ENCODE data around the gene FRMD4A. TPM values are rescaled to one million over a fixed set of nuclear protein-coding genes. Genes with fewer than 3 reads are reported as not detected.

The FRMD4A gene
- total RNA-seq (2014; rRNA removed; shearing (Covaris generic)), result 20.2 and 300 TPM in 2 replicates

DNA sequence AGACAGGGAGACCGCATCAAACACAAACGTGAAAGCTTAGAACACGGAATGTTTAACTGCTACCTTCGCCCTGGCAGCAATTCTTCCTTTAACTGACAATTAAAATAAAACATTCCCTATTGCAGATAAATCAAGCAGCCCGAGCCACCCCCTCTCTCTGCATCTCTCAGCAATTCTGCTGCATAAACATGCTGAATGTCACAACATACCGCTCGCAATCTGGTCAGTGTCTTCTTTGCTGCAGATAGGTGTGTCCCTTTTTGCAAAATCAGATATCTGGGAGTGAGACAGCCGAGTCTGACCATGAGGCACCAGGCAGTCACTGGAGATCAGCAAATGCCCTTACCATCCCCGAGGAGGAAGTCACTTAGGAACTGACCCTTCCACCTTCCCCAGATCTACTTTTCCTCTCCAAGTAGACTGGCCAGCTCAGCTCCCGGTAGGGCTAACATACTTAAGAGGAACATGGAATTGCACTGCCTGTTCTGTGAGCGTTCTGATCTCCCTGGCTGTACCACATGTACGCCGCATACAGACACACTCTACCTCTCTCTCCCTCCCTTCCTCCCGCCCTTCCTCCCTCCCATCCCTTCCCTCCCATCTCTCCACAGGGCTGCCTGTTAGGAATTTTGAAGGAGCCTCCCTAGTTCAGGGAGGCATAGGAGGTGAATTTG is at the start of gene FRMD4A:
Gene FRMD4A, minus strand, starts transcription at position 537 of the 674 bp plus-strand sequence.
- no peak for DNase-seq (ENCODE audit: low read depth)

DNA sequence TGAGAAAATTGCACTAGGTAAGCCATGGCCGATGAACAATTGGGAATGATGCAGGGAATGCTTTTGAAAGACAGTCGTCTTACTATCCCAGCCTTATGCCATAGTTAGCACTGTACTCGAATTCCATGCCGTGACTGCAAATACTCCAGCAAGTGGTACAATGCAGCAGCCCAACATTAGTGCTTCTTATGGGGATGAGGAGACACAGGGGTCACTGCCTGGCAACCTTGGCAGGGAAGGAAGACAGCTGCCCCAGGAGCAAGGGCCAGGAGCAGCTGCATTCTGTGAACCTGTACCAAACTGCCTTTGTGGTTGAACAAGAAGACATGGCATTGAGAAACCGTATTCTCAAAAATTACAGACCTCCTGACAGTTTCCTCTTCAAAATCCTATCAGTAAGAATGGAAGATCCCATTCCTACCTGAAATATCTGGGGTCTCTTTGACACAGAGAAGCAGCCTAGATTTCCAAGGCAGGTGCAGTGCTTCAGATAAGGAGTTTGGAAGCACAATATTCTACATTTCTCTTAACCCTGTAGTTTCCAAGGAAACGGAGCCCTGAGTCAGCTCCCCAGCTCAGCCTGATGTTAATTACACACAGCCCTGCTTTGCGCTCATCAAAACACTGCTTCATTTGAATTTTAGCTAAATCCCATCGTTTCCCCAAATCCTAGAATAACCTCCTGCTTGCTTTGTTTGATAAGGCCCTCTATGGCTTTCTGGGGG is 49.0 kb upstream of the FRMD4A start:
- DNase-seq (ENCODE audit: low read depth), result no peak

DNA sequence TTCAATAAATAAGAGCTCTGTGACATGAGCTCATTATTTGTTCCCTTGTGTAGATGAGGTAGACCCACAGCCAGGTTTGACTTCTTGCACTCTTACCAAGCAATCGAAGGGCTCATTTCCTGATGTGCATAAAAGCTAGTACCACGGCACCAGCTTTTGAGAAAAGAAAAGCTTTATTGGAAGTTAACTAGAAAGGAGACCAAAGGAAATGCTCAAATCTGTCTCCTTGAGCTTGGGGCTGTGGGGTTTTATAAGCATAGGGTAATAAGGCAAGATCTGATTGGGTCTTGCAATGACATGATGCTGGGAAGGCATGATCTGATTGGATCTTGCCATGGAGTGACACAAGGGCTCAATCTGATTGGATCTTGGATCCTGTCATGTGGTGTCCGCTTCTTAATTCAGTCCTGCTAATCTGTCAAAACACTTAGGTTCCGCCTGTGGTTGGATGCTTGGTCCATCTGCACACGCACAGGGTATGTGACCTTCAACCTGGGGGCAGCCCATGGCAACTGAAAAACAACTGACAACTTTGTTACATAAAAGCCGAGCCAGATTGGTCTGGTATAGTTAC is 47.8 kb upstream of the FRMD4A start:
- DNase-seq (ENCODE audit: low read depth), result no peak

DNA sequence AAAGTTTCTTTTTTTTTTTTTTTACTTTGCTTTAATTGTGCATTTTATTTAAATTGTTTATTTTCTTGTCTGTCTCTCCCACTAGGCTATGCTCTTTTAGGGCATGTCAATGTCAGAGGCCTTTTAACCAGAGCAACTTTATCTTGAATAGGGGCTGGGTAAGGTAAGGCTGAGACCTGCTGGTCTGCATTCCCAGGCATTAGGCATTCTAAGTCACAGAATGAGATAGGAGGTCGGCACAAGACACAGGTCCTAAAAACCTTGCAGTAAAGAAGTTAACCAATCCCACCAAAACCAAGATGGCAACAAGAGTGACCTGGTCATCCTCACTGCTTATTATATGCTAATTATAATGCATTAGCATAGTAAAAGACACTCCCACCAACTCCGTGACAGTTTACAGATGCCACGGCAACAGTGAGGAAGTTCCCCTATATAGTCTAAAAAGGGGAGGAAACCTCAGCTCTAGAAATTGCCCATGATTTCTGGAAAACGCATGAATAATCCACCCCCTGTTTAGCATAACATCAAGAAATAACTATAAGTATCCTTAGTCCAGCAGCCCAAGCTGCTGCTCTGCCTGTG is 47.0 kb upstream of the FRMD4A start:
- DNase-seq (ENCODE audit: low read depth), result no peak

DNA sequence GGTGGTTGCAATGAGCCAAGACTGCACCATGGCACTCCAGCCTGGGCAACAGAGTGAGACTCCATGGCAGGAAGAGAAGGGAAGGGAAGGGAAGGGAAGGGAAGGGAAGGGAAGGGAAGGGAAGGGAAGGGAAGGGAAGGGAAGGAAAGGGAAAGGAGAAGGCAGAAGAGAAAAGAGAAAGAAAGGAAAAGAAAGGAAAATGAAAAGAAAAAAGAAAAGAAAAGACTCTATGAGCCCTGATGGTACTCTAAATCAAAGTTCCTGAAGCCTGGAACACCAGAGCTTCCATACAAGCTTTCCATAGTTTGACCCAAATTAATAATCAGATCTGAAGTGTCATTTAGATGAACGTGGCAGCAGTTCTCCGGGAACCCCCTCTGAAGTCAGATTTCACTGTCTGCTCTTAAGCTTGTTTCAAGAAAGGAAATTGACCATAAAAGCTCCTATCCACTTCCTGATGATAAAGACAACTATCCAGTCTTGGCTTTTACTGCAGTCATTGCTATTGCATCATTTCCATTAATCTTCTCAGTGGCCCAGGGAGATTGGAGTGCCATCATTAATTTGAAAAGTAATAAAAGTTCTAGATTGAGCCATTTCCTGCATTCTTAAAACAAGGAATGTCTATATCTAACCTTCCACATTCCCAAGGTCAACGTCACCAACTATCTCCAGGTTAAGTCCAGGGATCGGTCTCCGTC is 44.2 kb upstream of the FRMD4A start:
- no peak for DNase-seq (ENCODE audit: low read depth)

DNA sequence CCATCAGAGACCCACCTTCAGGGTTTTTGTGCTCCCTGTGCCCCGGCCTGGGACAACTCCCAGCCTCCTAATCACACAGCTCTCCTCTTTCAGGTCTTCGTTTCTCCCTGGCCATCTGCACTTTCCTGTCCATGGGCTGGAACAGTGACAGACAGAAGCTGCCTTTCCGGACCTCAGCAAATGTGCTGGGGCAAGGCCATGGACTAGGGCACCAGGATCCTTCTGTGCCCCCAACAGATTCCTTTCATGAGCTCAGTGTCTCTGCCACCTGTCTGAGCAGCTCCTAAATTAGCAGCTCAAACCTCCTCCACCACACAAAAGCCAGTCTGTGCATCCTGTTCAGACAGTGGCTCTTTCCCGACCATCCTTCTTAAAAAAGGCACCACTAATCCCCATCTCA is 41.9 kb upstream of the FRMD4A start:
- no peak for DNase-seq (ENCODE audit: low read depth)

DNA sequence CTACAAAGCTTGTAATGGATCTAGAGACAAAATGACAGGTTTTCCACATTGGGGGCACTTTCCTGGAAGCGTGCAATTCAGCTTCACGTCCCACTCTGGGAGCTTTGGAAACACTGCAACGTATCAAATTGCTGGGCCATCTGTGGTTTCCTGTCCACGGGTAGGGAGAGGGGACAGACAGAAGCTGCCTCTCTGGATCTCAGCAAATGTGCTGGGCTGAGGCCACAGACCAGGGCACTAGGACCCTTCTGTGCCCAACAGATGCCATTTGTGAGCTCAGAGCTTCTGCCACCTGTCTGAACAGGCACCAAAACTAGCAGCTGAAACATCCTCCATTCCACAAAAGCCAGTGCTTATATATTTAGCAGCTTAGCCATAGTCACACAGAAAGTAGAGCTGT is 40.9 kb upstream of the FRMD4A start:
- no peak for DNase-seq (ENCODE audit: low read depth)

DNA sequence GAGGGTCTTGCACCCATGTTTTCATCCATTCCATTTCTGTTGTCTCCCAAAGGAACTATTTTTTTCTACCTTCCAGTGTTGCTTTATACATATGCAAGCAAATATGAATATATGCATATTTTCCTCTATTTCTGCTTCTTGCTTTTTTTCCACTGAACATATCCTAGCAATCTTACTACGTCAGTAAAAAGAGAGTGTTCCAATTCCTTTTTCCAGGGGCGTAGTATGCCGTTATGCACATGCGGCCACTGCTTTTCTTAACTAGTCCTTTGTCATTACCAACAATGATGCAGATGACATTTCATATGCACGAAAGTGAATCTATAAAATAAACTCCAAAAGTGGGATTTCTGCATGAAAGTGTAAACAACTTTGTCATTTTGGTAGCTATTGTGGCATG is 40.2 kb upstream of the FRMD4A start:
- no peak for DNase-seq (ENCODE audit: low read depth)

DNA sequence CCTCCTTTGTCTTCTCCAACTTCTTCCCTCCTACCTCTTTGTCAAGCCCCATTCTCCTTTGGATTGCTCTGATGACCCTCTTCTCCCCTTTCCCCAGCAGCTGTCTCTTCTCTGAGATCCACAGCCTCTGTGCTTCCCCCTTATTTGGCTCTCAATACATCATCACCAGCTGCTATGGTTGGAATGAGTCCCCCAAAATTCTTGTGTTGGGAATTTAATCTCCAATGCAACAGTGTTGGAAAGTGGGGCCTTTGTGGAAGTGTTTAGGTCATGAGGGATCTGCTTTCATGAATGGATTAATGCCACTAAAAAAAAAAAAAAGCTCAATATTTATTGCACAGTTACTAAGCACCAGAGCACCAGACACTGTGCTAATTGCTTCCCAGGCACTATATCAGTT is 39.2 kb upstream of the FRMD4A start:
- DNase-seq (ENCODE audit: low read depth), result no peak

DNA sequence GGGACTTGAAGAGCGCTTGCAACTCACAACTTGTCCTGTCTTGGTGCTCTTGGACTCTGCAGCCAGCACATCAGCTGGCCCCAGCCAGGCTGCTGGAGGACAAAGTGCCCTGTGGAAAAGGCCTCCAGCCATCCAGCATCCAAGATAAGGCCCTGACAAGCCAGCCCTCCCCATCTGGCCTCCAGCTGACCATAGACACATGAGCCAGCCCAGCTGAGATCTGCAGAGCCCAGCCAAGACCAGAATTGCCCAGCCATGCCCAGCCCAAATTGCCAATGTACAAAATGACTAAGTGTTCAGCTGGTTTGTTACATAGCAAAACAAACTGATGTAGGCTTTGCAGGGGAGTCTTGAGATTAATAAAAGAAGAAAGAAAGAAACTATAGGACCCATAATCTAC is 36.0 kb upstream of the FRMD4A start:
- DNase-seq (ENCODE audit: low read depth), result no peak

DNA sequence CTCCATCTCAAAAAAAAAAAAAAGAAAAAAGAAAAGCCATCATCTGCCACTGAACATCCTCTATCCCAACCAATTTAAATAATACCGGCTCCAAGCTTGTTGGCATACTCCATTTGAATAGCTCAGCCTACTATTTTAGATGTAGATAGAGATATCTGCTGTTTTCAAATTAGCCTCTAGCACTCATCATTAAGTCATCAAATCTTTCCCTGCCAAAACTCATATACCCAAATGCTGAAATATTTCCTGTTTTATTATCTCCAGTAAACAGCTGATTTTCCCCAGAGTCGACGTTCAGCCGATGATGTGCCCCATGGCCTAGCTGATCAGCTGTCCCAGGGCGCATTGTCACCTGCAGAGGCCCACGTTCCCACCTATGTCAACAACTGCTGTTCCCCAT is 34.5 kb upstream of the FRMD4A start:
- DNase-seq (ENCODE audit: low read depth), result no peak

DNA sequence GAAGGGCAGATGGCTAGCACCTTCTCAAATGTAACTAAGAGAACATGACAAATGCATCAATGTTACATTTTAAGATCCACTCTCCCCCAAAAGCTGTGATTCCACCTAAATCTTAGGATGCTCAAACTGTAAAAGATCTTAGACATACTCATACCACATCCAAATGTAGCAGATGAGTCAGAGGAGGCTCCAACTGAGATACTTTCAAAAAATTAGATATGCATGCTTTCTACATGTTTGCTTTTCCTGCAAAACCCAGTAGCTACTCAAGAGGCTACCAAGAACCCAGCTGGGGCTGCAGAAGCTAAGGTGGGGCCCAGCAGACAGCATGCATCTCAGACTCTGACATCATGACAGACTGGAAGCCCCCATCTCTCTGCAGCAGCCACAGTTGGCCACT is 31.4 kb upstream of the FRMD4A start:
- no peak for DNase-seq (ENCODE audit: low read depth)

DNA sequence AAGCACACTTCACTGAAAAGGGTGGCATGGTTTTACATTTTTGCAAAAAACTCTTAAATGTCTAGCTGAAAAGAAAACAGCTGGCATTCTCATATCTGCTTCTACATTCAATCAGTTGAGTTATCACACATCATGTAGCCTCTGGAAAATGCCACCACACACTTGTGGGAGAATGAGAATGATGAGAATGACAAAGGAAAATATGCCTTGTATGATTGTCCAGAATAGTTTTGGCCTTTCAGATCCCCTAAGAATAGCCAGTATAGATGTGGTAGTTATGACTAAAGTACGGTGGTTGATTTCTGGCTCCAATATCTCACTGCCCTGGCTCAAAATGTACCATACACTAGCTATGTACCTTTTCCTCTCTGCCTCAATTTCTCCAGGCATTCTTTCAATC is 30.2 kb upstream of the FRMD4A start:
- DNase-seq (ENCODE audit: low read depth), result no peak

DNA sequence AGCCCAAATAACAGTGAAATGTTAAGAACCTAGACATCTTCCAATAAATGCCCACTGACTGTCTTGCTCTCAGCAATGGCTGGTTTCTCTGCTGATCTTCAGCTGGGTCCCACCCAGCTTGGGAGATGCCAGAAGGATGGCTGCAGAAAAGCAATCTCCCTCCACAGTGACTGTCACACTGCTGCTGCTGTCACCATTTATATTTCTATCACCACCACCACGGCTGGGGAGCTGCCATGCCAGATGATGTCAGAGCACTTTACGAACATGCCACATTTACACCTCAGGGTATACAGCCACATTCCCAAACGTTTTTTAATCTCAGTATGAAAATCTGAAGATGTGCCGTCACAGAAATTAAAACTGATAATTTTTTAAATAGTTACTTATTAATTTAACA is 29.8 kb upstream of the FRMD4A start:
- no peak for DNase-seq (ENCODE audit: low read depth)

DNA sequence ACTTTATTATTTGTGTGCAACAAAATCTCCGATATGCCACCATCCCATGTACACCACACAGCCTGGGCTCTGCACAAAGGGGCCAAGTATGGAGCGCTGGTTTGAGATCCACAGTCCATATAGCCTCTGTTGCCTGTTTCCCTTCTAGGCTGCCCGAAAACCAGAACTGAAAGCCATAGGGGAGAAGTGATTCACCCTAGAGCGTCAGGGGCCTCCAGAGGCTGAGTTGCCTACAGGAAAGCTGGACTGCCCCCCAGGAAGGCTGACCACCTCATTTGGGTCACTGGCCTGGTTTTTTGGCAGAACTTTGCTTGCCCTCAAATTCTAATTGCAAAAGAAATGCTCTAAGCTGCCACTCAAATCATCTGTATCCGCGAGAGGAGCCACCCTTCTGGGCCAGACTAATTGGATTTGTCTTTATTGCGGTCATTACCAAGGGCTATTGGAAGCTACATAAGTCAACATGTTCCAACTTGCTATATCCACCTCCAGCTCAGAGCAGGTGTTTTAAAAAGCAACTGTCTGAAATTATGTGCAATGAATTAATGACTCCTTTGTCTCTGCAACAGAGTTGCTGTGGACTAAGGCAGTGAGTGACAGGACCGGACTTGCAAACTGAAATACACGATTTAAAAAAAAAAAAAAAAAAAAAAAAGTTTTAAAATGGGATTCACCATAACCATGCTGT is 28.3 kb upstream of the FRMD4A start:
- peak; percentile 54 for DNase-seq (ENCODE audit: low read depth)

DNA sequence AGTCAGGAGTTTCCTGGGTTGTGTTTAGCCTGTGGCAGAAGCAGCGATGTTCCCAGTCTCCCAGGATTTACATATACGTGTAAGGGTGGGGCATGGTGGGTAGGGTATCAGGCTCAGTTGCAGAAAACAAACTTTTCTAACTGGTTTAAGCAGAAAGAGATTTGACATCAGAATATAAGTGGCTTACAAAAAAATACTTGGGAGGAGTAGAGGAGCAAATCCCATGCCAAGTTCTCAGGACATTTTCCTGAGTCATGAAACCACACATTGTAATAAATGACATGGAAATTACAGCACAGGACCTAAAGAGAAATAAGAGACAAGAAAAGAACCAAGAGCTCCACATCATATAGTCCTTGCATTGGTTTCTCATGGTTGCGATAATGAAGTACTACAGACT is 26.2 kb upstream of the FRMD4A start:
- peak; percentile 71 for DNase-seq (ENCODE audit: low read depth)

DNA sequence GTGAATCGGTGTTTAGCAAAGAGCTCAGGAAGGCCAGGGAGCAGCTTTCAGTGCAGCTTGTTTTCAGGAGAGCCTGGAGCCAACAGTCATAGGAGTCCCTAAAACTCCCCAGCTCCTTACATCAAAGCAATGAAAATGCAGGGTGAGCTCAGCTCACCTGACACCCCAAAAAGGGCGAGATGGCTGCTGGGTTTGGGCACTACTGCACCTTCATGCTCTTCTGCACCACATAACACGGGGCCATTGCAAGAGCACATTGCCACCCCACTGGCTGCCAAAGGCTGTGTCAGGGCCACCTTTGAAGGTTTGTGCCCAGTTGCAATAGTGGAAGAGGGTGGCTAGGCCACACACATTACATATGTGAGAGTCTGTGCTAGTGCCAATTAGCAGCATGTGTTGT is 25.0 kb upstream of the FRMD4A start:
- no peak for DNase-seq (ENCODE audit: low read depth)

DNA sequence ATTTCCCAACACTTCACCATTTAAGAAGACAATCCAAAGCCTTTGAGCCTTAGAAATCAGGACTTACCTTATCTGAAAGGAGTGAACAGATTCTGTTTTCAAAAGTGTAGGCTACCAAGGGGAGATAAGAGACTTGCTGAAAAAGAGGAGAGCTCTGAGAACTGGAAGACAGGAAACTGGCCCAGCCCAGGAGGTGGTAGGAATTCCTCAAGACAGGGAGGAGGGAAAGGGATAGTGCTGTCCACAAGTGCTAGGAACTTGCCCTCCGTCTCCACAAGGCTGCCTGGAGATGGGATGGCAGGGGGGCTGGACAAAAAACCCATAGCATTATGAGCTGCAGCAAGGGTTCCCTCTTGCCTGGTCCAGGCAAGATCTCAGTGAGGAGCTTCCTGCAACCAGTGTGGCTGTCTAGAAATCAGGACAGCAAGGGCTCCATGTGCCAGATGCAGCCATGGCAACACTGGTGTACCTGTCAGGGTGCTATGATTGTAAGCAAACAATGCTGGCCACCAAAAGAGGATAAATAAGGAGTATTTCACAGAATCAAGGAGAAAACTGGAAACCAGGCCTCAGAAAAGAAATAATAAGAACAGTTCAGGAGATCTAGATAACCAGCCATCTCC is 22.7 kb upstream of the FRMD4A start:
- DNase-seq (ENCODE audit: low read depth), result no peak

DNA sequence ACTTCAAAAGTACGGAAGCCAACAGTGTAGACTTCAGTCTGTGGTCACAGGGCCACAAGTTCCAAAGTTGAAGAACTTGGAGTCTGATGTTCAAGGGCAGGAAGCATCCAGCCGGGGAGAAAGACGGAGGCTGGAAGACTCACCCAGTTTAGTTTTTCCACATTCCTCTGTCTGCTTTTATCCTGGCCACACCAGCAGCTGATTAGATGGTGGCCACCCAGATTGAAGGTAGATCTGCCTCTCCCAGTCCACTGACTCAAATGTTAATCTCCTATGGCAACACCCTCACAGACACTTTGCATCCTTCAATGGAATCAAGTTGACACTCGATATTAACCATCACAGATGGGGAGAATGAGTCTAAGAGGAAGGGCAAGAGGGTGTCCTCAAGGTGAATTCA is 19.3 kb upstream of the FRMD4A start:
- DNase-seq (ENCODE audit: low read depth), result no peak

DNA sequence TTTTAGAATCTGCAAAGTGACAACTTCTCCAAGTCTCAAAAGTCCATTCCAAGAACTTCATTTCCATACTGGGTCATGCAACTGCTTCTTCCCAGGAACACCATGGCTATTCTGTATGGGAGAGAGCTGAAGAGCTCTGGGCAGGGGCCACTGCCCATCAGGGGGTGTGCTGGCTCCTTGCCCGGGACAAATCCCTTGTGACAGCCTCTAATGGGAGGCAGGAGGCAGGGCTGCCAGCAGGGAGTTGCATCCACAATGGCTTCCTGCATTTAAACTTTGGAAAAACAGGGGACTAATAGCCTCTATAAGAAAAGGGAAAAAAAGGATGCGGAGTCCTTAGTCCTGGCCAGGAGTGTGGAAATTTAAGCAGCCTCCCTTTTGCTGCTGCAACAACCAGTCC is 18.4 kb upstream of the FRMD4A start:
- no peak for DNase-seq (ENCODE audit: low read depth)

DNA sequence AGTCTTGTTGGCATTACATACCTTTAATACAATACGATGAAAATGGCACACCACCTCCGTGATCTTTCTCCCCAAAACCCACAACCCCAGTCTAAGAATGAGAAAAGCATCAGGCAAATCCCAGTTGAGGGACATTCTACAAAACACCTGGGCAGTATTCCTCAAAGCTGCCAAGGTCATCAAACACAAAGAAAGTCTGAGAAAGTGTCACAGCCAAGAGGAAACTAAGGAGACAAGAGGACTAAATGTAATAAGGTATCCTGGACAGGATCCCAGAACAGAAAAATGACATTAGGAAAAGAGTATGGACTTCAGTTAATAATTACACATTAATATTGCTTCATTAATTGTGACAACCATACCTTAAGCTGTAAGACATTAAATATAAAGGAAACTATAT is 14.5 kb upstream of the FRMD4A start:
- DNase-seq (ENCODE audit: low read depth), result no peak
